22Rv1 (cell line): ENCODE measurements around the gene PI4K2A.

Source experiments
- ZFX ChIP-seq: fragments of 450-650 bp; IDR thresholded peaks from 2 replicates; pipeline ENCODE4 v1.6.1; 2017; ENCODE audit warnings: antibody characterized with exemption, borderline replicate concordance
- TF ChIP-seq, protein P1 (sequence below): fragments of 450-650 bp; IDR thresholded peaks from 2 replicates; pipeline ENCODE4 v1.5.1; 2017; ENCODE audit warnings: mild to moderate bottlenecking

DNA sequence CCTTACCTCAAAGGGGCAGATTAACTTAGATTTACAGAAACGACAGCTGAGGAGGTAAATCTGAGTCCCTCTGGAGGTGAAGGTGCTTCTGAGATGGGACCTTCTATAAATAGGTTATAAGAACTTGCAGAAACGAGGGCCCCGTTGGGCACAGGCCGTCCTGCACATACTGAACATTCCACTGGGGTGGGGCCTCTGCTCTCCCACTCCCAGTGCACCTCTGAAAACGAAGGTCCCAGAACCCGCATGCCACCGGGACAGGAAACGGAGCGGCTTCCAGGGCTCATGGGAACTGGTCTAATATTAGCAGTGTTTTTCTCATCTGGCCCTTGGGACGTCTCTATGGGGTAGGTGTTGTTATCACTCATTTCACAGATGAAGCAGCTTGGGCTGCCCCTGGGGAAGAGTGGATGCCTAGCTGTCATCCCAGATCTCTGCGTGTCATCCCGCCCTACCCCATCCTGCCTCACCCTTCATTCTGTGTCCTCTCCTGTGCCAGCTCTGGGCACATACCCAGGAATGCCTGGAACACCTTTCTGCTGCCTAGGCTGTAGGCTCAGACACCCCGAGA, 31.4 kb upstream of the PI4K2A start:
- TF ChIP-seq, protein P1, sequence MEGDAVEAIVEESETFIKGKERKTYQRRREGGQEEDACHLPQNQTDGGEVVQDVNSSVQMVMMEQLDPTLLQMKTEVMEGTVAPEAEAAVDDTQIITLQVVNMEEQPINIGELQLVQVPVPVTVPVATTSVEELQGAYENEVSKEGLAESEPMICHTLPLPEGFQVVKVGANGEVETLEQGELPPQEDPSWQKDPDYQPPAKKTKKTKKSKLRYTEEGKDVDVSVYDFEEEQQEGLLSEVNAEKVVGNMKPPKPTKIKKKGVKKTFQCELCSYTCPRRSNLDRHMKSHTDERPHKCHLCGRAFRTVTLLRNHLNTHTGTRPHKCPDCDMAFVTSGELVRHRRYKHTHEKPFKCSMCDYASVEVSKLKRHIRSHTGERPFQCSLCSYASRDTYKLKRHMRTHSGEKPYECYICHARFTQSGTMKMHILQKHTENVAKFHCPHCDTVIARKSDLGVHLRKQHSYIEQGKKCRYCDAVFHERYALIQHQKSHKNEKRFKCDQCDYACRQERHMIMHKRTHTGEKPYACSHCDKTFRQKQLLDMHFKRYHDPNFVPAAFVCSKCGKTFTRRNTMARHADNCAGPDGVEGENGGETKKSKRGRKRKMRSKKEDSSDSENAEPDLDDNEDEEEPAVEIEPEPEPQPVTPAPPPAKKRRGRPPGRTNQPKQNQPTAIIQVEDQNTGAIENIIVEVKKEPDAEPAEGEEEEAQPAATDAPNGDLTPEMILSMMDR, result no peak
- TF ChIP-seq ZFX, result no peak
